Medulla oblongata (tissue), 1 donor: ENCODE measurements around the gene DPY19L3.
"Not testable (repeated sequence)": the region's sequence is repeated elsewhere in the genome, so short reads cannot be mapped to it uniquely, and the experiment has no call there.

Experiments
- DNase-seq: peaks from one replicate; pipeline ENCODE4 v3.0.0-alpha.2; 2015; ENCODE audit errors: extremely low spot score

DPY19L3 gene, protein sequence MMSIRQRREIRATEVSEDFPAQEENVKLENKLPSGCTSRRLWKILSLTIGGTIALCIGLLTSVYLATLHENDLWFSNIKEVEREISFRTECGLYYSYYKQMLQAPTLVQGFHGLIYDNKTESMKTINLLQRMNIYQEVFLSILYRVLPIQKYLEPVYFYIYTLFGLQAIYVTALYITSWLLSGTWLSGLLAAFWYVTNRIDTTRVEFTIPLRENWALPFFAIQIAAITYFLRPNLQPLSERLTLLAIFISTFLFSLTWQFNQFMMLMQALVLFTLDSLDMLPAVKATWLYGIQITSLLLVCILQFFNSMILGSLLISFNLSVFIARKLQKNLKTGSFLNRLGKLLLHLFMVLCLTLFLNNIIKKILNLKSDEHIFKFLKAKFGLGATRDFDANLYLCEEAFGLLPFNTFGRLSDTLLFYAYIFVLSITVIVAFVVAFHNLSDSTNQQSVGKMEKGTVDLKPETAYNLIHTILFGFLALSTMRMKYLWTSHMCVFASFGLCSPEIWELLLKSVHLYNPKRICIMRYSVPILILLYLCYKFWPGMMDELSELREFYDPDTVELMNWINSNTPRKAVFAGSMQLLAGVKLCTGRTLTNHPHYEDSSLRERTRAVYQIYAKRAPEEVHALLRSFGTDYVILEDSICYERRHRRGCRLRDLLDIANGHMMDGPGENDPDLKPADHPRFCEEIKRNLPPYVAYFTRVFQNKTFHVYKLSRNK

DNA sequence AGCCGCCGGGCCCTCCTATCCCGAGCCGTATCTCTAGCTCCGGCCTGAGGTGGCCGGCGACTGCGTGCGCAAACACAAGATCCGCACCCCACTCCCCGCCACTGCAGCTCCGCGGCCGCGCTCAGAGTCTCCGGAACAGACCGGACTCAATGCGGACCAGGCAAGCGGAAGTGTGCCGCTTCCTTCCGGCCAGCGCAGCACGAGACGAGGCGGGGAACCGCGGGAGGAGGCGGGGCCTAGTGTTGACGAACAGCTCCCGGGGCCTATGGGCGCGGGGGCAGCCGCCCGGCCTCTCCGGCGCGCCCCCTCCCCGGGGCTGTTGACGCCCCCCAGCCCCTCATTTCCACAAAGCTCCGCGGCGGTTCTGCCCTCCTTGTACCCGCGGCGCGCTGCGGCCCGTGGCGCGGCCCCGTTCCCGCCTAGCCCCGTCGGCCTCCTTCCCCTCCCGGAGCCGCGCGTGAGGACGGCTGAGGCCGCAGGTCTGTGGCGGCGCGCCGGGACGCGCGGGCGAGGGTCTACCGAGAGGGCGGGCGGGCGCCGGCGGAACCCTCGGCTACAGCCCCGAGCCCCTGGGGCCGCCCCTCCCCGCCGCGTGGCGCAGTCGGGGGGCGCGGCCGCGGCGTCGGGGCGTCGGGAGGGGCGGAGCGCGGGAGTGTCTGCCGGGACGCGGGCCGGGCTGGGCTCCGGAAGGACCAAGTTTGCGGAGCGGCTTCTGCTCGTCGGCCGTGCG lies at the start of gene DPY19L3:
Gene DPY19L3 (plus strand): TSS at position 340 of the 730 bp plus-strand sequence. CDS start 2,484 bp downstream, outside the sequence.
- DNase-seq: peak; percentile 95

- no peak for DNase-seq
Measured at GRCh38 chr19:32357720-32358119, 47.9 kb upstream of the DPY19L3 start.

DNA sequence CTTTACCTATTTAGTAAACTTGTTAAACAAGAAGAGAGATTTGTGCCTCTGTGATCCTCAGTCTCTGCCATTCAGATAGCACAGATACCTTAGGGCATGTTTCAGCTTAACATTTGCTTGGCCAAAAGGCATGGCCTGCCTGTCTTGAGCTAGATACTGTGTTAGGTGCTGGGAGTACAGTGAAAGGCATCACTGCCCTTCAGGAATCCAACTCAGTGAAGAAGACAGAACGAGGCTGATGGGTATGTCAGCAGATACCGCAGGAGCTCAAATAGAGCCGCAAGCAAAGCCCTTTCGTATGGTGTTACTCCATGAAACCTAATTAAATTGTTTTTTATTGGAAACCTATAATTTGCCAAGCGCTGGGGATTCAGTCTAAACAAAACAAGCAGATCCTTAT lies 47.2 kb upstream of the DPY19L3 start:
- DNase-seq: no peak

- no peak for DNase-seq
Measured at GRCh38 chr19:32359581-32359980, 46.0 kb upstream of the DPY19L3 start.

DNA sequence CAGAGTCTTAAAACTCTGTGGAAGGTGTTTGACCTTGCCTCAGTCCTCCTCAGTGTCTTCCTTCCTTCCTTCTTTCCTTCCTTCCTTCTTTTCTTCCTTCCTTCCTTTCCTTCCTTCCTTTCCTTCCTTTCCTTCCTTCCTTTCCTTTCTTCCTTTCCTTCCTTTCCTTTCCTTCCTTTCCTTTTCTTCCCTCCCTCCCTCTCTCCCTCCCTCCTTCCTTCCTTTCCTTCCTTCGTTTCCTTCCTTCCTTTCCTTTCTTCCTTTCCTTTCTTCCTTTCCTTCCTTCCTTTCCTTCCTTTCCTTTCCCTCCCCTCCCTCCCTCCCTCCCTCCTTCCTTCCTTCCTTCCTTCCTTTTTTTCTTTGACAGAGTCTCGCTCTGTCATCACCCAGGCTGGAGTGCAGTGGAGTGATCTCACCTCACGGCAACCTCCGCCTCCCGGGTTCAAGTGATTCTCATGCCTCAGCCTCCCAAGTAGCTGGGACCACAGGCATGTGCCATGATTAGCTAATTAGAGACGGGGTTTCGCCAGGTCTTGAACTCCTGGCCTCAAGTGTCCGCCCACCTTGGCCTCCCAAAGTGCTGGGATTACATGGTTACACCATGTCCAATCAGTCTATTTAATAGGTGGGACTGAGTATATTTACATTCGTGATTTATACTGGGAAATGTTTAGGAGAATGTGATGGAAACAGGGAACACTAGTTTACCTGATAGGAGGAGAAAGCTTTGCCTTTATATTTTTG lies 43.8 kb upstream of the DPY19L3 start:
- DNase-seq: no peak

- no peak for DNase-seq
Measured at GRCh38 chr19:32362318-32362691, 43.3 kb upstream of the DPY19L3 start.

- DNase-seq: peak; percentile 53
Measured at GRCh38 chr19:32363175-32363574, 42.4 kb upstream of the DPY19L3 start.

GRCh38 chr19:32363632-32364031 lies 41.9 kb upstream of the DPY19L3 start:
- peak; percentile 66 for DNase-seq

GRCh38 chr19:32364040-32364439 lies 41.5 kb upstream of the DPY19L3 start:
- no peak for DNase-seq

DNA sequence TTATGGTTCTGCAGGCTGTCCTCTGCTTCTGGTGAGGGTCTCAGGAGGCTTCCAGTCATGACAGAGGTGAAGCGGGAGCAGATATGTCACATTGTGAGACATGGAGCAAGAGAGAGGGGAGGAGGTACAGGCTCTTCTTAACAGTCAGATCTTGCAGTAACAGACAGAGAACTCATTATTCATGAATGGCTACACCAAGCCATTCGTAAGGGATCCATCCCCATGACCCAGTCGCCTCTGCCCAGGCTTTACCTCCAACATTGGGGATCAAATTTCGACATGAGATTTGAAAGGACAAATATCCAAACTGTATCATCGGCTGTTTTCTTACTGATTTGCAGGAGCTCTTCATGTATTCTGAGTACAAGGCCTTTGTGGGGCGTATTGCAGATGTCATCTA lies 38.5 kb upstream of the DPY19L3 start:
- no peak for DNase-seq

GRCh38 chr19:32367948-32368536 lies 37.5 kb upstream of the DPY19L3 start:
- DNase-seq: no peak

DNA sequence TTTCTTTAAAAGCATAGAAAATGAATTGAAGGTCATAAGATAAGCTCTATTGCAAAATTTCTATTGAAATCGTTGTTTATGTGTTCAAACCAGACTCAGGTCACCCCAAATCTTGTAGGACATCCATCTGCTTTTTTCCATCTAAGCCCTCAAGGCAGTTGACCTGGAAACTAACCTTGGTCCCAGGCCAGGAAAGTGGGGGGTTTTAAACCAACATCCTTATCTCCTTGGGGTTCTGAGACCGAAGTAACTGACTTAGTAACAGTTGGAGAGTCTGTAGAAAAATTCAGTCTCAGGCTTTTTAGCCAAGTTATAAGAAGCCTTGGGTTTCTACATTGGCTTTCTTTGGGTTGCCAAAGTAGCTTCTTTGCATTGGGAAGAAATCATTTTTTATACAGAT lies 36.8 kb upstream of the DPY19L3 start:
- DNase-seq: no peak

GRCh38 chr19:32372726-32373517 lies 32.6 kb upstream of the DPY19L3 start:
- DNase-seq: no peak

DNA sequence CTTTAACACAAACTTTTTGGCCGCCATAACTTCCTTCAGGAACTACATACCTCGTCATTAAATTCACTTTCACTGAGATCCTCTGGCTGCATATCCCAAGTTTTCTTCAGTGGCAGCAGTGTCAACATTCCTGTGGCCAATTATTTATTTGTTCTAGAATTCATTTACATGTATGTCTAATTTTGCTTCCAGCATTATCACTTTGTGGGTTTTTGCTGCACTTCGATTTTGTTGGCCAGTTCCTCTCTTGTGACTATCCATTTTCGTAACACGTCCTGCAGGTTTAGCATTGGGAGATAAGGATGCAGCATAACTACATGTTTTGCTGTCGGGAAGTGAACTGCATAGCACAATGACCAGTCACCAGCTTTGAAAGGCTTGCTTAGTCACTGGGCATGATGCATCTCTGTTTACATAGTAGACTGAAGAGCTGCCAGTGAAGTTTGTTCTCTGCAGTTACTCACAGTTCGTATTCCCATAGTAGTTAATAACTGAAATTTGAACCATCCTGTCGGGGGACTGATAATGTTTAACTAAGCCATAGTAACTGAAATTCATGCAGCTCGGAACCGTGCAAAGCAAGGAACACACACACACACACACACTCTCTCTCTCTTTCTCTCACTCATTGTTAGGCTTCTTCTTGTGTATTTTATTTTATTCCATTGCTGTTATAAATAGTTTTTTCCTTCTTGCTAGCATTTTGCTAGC lies 31.8 kb upstream of the DPY19L3 start:
- DNase-seq: peak; percentile 73

- not testable (repeated sequence) for DNase-seq
Measured at GRCh38 chr19:32374362-32374761, 31.2 kb upstream of the DPY19L3 start.

DNA sequence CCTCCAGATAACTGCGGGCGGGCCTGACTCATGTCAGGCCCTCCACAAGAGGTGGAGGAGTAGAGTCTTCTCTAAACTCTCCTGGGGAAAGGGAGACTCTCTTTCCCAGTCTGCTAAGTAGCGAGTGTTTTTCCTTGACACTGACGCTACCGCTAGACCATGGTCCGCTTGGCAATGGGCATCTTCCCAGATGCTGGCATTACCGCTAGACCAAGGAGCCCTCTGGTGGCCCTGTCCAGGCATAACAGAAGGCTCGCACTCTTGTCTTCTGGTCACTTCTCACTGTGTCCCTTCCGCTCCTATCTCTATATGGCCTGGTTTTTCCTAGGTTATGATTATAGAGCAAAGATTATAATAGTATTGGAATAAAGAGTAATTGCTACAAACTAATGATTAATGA lies 28.5 kb upstream of the DPY19L3 start:
- not testable (repeated sequence) for DNase-seq

GRCh38 chr19:32380269-32380668 lies 25.3 kb upstream of the DPY19L3 start:
- DNase-seq: no peak

DNA sequence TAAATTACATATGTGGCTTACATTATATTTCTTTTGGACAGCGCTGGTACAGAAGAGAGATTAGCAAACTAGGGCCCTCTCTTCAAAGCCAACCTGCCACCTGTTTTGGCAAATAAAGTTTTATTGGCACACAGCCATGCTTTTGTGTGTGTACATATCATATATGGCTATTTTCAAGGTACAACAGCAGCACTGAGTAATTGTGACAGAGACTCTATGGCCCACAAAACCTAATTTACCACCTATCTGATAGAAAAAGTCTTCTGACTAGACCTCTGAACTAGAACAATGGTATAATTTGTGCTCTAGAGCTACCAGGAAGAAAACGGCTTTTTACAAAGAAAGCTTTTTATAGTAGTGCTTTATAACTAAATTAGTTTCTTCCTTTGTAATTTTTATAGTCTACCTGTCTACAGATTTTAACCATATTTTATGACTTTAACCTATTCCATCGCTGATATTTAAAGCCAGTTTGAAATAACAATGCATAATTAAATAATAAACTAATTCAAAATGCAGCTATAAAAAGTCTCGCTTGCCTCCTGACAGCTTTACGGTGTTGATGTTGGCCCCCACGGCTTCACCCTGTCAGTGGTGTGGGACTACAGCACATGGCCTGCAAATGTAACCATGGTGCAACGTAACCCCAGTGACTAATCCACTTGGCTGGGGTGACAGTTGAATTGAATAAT lies 17.7 kb upstream of the DPY19L3 start:
- no peak for DNase-seq

GRCh38 chr19:32388393-32388855 lies 17.1 kb upstream of the DPY19L3 start:
- DNase-seq: no peak
